ENCODE results near the gene NUDT16. TPM values are rescaled to one million over a fixed set of nuclear protein-coding genes. Genes with fewer than 3 reads are reported as not detected.
A peak's percentile ranks its signal among the peaks of the same experiment; 100 is the strongest.

The NUDT16 gene
- total and polyA plus RNA-seq, 2 experiments from 2014 or later: 11.7 to 14.4 TPM

- H3K27ac ChIP-seq: no peak overlapping the region
- no peaks in the 10 kb centered on the region for H4K20me1 ChIP-seq (ENCODE audit: insufficient read depth)
- no peaks in the 10 kb centered on the region for H3K4me1 ChIP-seq (ENCODE audit: insufficient read depth)
- H3K79me2 ChIP-seq (ENCODE audit: insufficient read depth): no peaks in the 10 kb centered on the region
- no peaks in the 10 kb centered on the region for H3K9me3 ChIP-seq (ENCODE audit: low read depth)
- H3K27me3 ChIP-seq (replicated peaks; ENCODE audit: insufficient read depth): no peaks in the 10 kb centered on the region
- H3K4me3 ChIP-seq: no peak overlapping the region
- no peak for TF ChIP-seq EZH2phosphoT487 (IDR thresholded peaks at IDR 0.05; ENCODE audit: insufficient read depth, low read depth)
- no peak for TF ChIP-seq EZH2 (IDR thresholded peaks at IDR 0.05; ENCODE audit: insufficient read depth, poor library complexity, severe bottlenecking)
- H3K4me2 ChIP-seq (ENCODE audit: unreplicated experiment): no peak overlapping the region
- no peak overlapping the region for H2AFZ ChIP-seq
- H3K9me2 ChIP-seq (ENCODE audit: insufficient read depth): no peaks in the 10 kb centered on the region
- in situ Hi-C loops (cut with MboI): no loop called here
- no peak overlapping the region for H3K9ac ChIP-seq
- H3K36me3 ChIP-seq (ENCODE audit: low read depth): no peaks in the 10 kb centered on the region
- peak; percentile 46 for DNase-seq
- 0 out of 2 replicates have a peak, but pooled peaks cover under 1% of the 10 kb centered on the region for H3F3A ChIP-seq (ENCODE audit: insufficient read depth)
Observed at GRCh38 chr3:131396170-131396569, 14.6 kb downstream of the NUDT16 start.

- no peaks in the 10 kb centered on the region for H4K20me1 ChIP-seq (ENCODE audit: insufficient read depth)
- H3K9ac ChIP-seq: no peak overlapping the region
- no peaks in the 10 kb centered on the region for H3K9me2 ChIP-seq (ENCODE audit: insufficient read depth)
- no peaks in the 10 kb centered on the region for H3K79me2 ChIP-seq (ENCODE audit: insufficient read depth)
- no peaks in the 10 kb centered on the region for H3K27me3 ChIP-seq (replicated peaks; ENCODE audit: insufficient read depth)
- H3K4me3 ChIP-seq: no peak overlapping the region
- H3K27ac ChIP-seq: no peak overlapping the region
- H2AFZ ChIP-seq: no peak overlapping the region
- no peaks in the 10 kb centered on the region for H3K9me3 ChIP-seq (ENCODE audit: low read depth)
- H3K36me3 ChIP-seq (ENCODE audit: low read depth): no peaks in the 10 kb centered on the region
- no peak for DNase-seq
- WGBS, 2 experiments (ENCODE audit: low coverage in 1 of 2, low lambda C conversion rate in 2 of 2, missing lambda C conversion rate in 2 of 2): 53 to 57% methylated on average over 4 of the region's 4 CpGs
- TF ChIP-seq EZH2 (IDR thresholded peaks at IDR 0.05; ENCODE audit: insufficient read depth, poor library complexity, severe bottlenecking): no peak
- TF ChIP-seq EZH2phosphoT487 (IDR thresholded peaks at IDR 0.05; ENCODE audit: insufficient read depth, low read depth): no peak
- H3K4me2 ChIP-seq (ENCODE audit: unreplicated experiment): no peak overlapping the region
- peaks cover 12% of the 10 kb centered on the region for H3K4me1 ChIP-seq (ENCODE audit: insufficient read depth)
- in situ Hi-C loops (cut with MboI): no loop called here
- peaks cover 18% of the 10 kb centered on the region for H3F3A ChIP-seq (ENCODE audit: insufficient read depth)
Observed at GRCh38 chr3:131397889-131398288, 16.3 kb downstream of the NUDT16 start.

- Histone ChIP-seq H3K9me2 (ENCODE audit: insufficient read depth) (no peaks in the 10 kb centered on the region), H3K4me3 (no peak overlapping the region), H3K4me1 (ENCODE audit: insufficient read depth) (peaks cover 18% of the 10 kb centered on the region), H3K27me3 (replicated peaks; ENCODE audit: insufficient read depth) (no peaks in the 10 kb centered on the region), H3K9ac (no peak overlapping the region), H3K9me3 (ENCODE audit: low read depth) (no peaks in the 10 kb centered on the region), H2AFZ (peak overlapping the region; percentile 57), H3K27ac (peak overlapping the region; percentile 50), H3K4me2 (ENCODE audit: unreplicated experiment) (peak overlapping the region; percentile 71), H3F3A (ENCODE audit: insufficient read depth) (peaks cover 22% of the 10 kb centered on the region), H3K79me2 (ENCODE audit: insufficient read depth) (no peaks in the 10 kb centered on the region), H4K20me1 (ENCODE audit: insufficient read depth) (no peaks in the 10 kb centered on the region), H3K36me3 (ENCODE audit: low read depth) (no peaks in the 10 kb centered on the region)
- TF ChIP-seq EZH2 (IDR thresholded peaks at IDR 0.05; ENCODE audit: insufficient read depth, poor library complexity, severe bottlenecking) (no peak), EZH2phosphoT487 (IDR thresholded peaks at IDR 0.05; ENCODE audit: insufficient read depth, low read depth) (no peak)
- 59% methylated on average over 3 of the region's 3 CpGs for WGBS, 2 experiments (ENCODE audit: low coverage in 1 of 2, low lambda C conversion rate in 2 of 2, missing lambda C conversion rate in 2 of 2)
- in situ Hi-C loops (cut with MboI): no loop called here
- no peak for DNase-seq
Observed at GRCh38 chr3:131401978-131402377, 20.4 kb downstream of the NUDT16 start.

GRCh38 chr3:131402391-131403039 is 20.9 kb downstream of the NUDT16 start:
- Histone ChIP-seq H3K36me3 (ENCODE audit: low read depth) (no peaks in the 10 kb centered on the region), H3K79me2 (ENCODE audit: insufficient read depth) (no peaks in the 10 kb centered on the region), H3K27ac (peak overlapping the region; percentile 50), H3K4me2 (ENCODE audit: unreplicated experiment) (peak overlapping the region; percentile 71), H3K9ac (no peak overlapping the region), H3K4me1 (ENCODE audit: insufficient read depth) (peaks cover 18% of the 10 kb centered on the region), H3K4me3 (no peak overlapping the region), H4K20me1 (ENCODE audit: insufficient read depth) (no peaks in the 10 kb centered on the region), H3K27me3 (replicated peaks; ENCODE audit: insufficient read depth) (no peaks in the 10 kb centered on the region), H3F3A (ENCODE audit: insufficient read depth) (peaks cover 22% of the 10 kb centered on the region), H3K9me3 (ENCODE audit: low read depth) (no peaks in the 10 kb centered on the region), H2AFZ (peak overlapping the region; percentile 57), H3K9me2 (ENCODE audit: insufficient read depth) (no peaks in the 10 kb centered on the region)
- 61 to 68% methylated on average over 6 of the region's 6 CpGs for WGBS, 2 experiments (ENCODE audit: low coverage in 1 of 2, low lambda C conversion rate in 2 of 2, missing lambda C conversion rate in 2 of 2)
- TF ChIP-seq EZH2phosphoT487 (IDR thresholded peaks at IDR 0.05; ENCODE audit: insufficient read depth, low read depth) (no peak), EZH2 (IDR thresholded peaks at IDR 0.05; ENCODE audit: insufficient read depth, poor library complexity, severe bottlenecking) (no peak)
- in situ Hi-C loops (cut with MboI): no loop called here
- peak; percentile 85 for DNase-seq
